ENCODE data around the gene SRRM1.
"Not testable (repeated sequence)": the region's sequence is repeated elsewhere in the genome, so short reads cannot be mapped to it uniquely, and the experiment has no call there.

The SRRM1 gene

DNA sequence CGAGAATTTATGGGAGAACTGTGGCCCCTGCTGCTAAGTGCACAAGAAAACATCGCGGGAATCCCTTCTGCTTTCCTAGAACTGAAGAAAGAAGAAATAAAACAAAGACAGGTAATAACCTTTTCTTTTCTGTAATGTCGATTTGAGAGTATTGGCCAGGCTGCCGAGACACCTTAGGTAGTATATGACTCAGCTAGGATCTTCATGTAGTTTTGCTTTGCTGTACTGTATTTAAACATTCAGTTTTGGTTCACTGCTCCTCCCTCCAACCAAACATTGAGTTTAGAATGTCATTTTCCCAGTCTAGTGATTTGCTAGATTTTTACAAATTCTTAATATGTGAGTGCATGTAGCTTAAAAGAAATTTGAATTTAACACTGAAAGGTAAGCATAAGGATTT lies 5.8 kb downstream of the SRRM1 start:
- no peak for DNase-seq

DNA sequence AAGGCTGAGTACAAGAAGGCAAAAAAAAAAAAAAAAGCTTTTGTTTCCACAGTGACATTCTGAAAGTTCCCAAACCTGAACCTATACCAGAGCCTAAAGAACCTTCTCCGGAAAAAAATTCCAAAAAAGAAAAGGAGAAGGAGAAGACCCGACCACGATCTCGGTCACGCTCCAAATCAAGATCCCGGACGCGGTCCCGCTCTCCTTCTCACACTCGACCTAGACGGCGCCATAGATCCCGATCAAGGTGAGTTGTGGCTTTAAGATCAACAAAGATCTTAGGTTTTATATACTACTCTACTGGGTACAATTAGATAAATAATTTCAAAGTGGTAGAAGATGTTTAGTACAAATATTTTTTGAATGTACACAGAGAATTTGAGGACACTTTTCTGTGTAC lies 9.3 kb downstream of the SRRM1 start:
- no peak for DNase-seq

DNA sequence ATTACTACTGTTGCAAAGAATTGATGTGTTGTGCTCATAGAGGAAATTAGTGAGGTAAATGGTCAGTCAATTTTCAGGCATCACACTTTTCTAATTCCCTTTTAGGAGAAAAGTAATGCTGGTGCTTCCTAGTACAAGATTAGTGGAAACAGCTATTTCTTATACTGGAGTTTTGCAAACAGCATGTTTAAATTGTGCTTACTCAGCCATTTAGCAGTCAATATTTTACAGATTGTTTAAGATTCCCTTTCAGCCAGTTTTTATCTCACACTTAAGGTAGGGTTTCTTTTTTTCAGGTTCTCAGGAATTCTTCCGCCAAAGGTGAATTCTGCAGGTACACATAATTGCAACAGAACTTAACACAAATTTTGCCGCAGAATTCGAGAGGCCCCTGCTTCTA lies 10.9 kb downstream of the SRRM1 start:
- no peak for DNase-seq

DNA sequence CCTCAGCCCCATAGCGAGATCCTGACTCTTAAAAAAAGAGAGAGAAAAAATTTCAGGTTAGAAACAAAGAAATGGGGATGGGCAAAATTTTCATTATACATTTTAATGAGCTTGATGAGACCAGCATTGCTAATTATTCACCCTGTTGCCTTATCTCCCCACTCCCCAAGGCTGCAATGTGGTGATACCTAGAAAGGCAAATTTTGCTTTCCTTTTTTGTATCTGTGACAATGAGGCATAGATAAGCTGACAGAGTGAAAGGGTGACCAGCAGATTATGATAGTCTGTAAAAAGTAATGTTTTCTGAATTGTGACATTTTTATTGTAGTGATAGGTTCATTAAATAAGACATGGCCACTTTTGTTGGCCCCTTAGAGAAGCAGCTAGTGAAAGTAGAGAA lies 12.9 kb downstream of the SRRM1 start:
- DNase-seq: no peak

DNA sequence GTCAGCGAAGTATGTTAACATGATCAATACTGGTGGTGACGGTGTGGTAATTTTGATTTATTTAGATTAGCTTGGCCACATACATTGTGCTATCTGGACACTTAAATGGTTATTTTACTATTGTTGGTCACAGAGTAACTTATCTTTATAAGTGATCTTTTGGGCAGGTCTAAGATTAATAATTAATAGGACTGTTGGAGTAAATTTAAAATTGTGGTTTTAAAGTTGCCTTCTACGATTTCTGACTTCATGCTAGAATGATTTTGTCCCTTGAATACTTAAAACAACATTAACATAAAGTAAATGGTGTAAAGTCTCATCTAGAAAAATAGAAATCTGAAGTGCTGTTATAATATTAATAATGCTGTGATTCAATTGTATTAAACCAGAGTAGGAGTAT lies 14.7 kb downstream of the SRRM1 start:
- no peak for DNase-seq

DNA sequence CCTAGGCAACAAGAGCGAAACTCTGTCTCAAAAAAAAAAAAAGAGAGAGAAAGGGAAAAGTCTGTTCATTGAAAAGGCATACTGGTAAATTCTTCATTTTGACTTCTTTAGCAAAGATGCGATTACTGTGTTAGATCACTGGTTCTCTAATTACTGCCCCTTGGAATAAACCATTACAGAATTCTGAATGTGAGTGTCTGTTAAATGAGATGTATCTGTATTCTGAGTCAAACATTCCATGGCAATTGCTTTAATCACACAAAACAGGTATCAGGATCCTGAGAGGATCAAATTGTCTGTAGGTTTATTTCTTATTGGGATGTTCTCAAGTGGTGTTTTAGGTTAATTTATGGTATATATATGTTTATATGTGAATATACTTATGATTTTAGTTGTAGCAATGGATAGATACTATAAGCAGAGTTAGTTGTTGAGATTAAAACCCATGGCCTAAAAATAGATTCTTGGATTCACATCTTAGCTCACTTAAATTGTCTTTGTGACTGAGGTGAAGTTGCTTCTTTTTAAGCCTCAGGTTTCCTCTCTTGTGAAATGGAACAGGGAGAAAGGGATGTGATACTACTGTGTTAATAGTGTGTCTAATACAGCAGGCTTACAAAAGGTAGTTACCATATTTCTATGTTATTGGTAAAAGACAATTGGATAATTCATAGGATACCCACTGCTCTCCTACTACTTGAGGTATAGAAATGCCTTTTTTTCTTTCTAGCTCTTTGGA lies 16.2 kb downstream of the SRRM1 start:
- no peak for DNase-seq

DNA sequence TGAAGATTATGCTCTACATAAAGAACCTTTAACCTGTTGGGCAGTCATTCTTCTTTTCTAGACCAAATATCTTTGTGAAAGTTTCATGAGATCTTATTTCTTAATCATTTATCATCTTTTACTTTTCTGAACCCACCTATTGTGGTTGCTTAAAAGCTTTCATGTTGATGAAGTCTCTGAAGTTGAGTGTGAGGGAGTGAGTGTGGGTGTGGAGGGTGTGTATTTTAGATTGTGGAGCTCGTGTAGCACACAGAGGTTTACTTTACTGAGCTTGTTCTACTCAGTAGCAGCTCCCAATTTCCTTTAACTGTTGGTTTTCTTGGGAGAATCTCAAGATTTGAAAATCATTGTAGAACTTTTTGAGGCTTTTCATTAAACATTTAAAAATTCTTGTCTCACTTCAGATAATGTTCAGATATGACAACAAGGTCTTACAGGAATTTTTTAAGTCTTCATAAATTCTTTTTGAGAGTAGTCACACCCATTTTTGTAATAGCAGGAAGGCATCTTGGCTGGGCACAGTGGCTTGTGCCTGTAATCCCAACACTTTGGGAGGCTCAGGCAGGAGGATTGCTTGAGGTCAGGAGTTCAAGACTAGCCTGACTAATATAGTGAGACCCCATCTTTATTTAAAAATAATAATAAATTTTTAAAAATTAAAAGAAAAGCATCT lies 17.0 kb downstream of the SRRM1 start:
- peak; percentile 16 for DNase-seq

DNA sequence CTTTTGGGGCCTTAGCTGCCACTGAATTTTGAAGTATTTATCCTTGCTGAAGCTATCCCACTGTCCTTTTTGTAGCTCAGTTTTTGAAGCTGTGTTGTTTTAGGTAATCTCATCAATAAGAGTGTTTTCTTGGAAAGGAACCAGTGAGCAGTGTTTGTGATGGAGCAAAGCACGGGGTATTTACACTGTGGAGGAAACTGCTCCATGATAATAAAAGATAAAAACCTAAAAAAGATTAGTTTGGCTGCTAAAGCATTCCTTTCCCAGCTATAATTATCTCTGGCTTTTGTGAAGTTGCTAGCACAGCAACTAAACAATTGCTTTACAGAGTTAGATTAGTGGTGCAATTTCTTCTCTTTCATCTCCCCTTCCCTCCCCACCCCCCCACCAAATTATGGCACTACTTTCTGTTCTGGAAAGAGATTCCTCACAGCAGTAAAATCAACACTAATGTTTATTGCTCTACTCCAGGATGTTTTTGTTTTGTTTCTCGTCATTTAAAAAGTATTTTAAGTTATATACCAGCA lies 21.5 kb downstream of the SRRM1 start:
- DNase-seq: no peak

DNA sequence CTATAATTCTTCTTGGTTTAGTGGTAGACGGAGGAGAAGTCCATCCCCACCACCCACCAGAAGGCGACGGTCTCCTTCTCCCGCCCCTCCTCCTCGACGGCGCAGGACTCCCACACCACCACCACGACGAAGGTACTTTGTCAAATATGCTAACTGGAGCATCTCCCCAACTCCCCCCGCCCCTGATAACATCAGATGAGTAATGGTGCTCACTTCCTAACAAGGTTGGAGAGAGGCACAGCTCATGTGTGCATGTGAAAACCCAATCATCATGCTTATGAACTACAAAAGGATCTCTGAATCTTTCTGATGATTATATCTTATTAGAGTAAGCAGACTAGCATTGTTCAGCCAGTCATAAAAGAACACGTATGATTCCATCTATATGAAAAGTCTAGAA lies 23.7 kb downstream of the SRRM1 start:
- DNase-seq: no peak

DNA sequence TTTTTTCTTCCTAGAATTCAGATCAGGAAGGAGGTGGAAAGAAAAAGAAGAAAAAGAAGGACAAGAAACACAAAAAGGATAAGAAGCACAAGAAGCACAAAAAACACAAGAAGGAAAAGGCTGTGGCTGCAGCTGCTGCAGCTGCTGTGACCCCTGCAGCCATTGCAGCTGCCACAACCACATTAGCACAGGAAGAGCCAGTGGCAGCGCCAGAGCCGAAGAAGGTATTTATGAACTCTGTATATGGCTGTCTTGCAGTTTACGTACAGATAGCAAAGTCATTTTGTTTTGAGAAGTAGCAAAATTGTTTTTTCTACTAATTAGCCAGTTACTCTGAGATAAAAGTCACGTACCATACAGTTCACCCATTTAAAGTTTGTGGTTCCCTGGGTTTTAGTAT lies 28.3 kb downstream of the SRRM1 start:
- not testable (repeated sequence) for DNase-seq

DNA sequence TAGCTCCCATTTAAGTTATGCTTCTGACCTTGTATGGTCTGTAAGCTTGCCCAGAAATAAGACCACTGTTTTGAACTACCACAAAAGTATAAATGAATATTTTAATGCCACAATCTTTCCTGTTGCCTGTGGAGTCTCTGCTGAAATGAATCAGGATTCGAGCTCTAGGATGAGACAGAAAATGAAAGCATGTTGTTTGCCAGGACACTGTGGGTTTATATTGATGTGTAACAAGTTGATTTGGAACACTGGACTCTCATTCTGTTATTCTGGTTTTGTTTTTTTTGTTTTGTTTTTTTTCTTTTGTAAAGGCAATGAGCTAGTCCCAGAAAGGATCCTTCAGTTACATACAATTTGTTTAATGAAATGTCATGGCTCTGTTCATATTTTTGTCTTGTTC lies 29.6 kb downstream of the SRRM1 start:
- DNase-seq: peak; percentile 43

DNA sequence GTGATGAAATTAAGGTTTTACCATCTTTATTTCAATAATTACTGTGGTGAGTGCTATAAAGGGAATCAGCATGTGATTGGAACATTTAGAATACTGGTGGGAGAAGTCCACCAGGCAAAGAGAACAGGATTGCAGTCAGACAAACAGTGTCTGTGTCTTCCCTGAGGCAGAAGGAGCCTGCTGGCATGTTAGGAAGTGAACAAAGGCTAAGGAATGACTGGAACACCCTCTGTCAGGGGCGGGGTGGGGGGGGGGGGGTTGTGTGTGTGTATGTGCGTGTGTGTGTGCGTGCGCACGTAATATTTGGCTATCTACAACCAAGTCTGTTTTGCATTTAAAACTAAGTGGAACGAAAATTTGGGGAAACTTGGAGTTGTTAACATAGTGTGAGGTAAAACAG lies 30.2 kb downstream of the SRRM1 start:
- DNase-seq: peak; percentile 47

DNA sequence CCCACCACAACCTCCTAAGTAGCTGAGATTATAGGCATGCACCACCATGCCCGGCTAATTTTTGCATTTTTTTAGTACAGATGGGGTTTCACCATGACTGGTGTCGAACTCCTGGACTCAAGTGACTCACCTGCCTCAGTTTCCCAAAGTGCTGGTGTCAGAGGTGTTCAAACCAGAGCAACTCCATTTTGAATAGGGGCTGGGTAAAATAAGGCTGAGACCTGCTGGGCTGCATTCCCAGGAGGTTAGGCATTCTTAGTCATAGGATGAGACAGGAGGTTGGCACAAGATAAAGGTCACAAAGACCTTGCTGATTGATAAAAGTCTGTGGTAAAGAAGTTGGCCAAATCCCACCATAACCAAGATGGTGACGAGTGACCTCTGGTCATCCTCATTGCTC lies 35.3 kb downstream of the SRRM1 start:
- not testable (repeated sequence) for DNase-seq

DNA sequence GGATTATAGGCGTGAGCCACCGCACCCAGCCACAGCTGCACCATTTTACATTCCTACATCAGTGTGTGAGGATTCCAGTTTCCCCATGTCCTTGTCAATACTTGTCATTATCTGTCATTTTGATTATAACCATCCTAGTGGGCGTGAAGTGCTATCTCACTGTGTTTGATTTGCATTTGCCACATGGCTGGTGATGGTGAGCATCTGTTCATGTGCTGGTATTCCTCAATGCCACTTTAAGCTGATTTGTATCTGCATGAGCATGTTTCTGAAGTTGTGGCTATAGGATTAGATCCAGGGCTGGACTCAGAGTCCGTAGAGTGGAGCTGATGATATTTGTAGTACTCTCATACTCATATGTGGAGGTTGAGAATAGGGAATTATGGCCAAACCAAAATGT lies 36.6 kb downstream of the SRRM1 start:
- DNase-seq: no peak

DNA sequence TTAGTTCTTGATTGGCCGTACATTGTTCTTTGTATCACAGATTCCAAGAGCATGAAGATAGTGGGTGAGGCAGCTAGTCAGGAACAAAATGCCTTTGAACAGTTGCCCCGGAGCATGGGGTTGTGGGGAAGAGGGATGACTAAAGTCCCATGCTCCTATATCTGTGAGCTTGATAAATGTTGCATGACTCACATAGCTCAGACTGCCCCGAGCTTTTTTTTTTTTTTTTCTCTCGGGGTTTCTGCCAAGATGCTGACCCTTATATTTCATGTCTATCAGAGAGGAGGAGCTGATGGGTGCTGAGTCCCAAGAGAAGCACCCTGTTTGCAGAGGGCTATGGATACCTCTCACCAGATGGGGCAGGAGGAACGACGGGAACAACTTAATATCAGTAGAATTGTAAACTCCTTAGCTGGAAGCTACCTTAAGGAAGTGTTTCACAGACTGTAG lies 40.6 kb downstream of the SRRM1 start:
- DNase-seq: peak; percentile 92

DNA sequence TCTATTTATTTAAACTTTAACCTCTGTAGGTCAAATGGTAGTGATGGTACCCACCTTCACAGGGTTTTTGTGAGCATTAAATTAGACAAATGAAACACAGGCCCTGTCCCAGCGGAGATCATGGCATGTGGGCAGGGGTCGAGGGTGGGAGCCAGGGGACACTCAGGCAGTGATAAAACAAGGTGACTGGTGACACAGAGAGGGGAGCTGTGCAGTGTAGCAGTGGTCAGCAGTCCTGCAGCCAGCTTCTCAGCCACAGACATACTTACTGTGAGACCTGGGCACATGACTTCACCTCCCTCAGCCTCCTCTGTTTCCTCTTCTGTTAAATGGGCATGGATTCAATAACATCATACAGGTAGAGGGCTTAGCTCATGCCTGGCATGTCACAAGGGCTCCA lies 44.9 kb downstream of the SRRM1 start:
- no peak for DNase-seq

DNA sequence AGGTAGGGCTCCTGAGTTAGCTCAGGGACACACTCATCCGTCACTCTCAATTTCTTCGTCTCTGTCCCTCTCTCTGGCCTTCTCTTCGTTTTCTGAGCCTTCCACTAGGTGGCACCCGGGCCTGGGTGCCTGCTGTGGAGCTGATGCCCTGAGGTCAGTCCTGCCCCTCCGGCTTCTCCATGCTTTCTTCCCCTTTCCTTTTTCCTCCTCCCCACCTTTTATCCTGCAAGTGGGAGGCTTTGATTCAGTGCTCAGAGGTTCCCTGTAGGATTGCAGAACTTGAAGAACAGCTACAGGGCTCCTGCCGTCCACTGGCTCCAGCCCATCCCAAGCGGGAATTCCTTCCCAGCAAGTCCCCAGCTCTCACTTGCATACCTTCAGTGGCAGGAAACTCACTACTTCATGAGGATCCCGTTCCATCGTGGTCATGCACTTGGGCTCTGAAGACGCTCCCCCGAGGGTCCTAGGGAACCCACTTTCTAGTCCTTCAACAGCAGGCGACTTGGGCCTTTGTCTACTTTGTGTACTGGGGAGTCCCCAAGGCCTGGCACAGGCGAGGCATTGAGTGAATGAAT lies 45.6 kb downstream of the SRRM1 start:
- peak; percentile 76 for DNase-seq

DNA sequence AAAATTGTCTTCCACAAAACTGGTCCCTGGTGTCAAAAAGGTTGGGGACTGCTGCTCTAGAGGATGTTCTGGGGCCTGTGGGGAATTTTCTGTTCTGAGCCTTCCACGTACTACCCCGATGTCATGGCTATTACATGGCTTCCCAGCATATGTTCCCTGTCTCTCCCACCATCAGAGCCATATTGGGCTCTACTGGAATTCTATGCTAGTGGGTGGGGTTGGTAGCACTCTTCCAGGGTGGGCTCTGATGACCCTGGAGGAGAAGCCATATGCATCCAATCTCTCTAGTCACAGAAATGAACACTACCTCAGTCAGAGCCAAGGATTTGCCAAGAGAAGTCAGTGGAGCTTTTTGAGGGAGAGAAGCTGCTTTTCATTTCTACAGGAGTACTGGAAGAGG lies 47.9 kb downstream of the SRRM1 start:
- no peak for DNase-seq

DNA sequence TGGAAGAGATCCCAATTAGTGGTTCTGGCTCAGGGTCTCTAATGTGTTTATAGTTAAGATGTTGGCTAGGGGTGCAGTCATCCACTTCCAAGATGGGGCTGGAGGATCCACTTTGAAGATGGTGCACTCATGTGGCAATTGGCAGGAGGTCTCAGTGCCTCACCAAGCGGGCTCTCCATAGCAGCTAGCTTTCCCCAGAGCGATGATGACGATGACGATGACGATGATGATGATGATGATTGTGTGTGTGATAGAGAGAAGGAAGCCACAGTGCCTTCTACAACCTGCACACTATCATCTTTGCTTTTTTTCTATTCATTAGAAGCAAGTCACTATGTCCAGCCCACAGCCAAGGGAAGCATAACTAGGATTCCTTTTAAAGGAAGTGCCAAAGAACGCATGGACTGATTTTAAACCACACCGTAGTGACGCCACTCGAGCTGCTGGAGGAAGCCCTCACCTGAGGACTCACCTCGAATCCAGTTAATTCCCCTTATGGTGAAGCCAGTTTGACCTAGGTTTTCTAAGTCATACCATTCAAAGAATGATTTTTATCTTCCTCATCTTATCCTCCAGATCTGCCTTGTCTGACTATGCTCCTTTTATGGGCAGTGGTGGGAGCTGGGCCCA lies 49.4 kb downstream of the SRRM1 start:
- DNase-seq: no peak

DNA sequence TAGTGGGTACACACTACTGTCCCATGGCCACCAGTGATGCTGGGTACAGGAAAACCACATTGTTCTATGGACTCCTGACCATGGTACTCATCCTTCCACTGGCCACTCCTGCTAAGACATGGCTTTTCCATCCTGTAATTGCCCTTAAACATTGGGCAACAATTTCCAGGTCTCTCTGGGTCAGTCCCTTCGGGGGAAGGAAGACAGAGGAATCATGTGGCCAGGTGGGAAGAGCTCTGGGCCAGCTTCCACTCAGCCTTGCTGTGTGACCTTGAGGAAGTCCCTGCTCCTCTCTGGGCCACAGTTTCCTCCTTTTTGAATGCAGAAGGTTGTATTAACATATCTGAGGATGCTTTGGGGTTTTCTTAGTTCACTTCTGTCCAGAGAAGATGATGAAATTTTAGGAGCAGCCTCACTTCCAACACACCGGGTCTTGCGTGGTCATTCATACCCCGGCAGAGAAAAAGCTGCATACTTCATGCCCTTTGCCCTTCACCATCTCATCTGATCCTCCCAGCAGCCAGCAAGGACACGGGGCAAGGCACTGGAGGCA lies 50.8 kb downstream of the SRRM1 start:
- no peak for DNase-seq

DNA sequence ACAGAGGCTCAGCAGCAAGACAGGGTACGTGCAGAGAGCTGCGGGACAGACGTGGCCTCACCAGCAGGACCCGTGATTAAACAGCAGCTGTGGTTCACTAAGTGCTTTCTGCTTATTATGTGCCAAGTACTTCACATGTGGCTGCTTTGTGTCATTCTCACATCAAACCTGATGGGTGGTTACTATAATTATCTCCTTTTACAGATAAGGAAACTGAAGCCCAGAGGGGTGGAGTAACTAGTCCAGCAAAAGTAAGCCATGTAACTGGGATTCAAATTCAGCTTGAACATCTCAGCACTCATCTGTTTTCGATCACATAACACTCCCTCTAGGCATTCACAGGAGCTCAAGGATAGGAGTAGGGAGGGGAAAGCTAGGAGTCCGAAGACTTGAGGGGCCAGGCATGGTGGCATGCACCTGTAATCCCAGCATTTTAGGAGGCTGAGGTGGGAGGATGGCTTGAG lies 51.3 kb downstream of the SRRM1 start:
- peak; percentile 46 for DNase-seq

DNA sequence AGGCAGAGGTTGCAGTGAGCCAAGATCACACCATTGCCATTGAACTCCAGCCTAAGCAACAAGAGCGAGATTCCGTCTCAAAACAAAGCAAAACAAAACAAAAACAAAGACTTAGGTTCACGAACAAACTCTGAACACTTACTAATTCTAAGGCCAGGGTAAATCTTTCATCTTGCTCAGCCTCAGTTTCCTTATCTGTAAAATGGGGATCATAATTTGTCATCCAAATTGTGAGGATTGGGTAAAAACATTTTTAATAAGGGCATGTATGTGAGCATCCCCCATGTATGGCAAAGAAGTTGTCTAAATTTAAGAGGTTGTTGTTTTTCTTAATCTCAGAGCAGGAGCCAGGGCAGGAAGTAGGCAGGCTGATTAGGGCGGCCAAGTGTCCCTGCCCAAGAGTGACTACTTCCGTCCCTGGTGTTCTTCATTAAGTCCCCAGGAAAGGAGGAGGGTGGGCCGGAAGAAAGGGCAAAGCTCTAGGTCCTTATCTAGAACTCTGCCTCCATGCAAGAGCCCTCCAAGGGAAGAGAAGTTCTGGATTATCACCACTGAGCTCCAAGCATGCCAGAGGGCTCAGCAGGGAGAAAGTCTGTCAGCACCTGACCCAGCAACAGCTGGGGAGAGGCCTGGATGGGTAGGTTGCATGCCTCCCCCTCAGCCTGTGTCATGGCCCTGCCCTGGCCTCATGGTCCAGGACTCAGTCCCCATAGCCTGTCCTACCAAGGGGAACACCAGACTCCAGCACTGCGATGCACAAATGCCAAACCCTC lies 52.3 kb downstream of the SRRM1 start:
- no peak for DNase-seq
